GM12878 (cell line): ENCODE data around the gene TRAPPC3L. TPM values are rescaled to one million over a fixed set of nuclear protein-coding genes. Genes with fewer than 3 reads are reported as not detected.

Experiments used
- CBFB ChIP-seq: IDR thresholded peaks from 2 replicates; pipeline ENCODE4 v1.6.1; 2016; ENCODE audit warnings: antibody characterized with exemption, low read depth
- CEBPB ChIP-seq, 2 experiments: fragments of 150-350 bp in 1 of 2; IDR thresholded peaks; 2 replicates each; pipeline ENCODE4 v1.6.1; 2012 to 2014; ENCODE audit warnings: low read depth in 2 of 2, low read length in 2 of 2, borderline replicate concordance in 1 of 2, inconsistent platforms in 1 of 2
- DPF2 ChIP-seq: fragments of 450-650 bp; IDR thresholded peaks from 2 replicates; pipeline ENCODE4 v1.6.1; 2017; ENCODE audit warnings: mild to moderate bottlenecking
- E2F8 ChIP-seq: fragments of 450-650 bp; IDR thresholded peaks from 2 replicates; pipeline ENCODE4 v1.6.1; 2018; ENCODE audit warnings: mild to moderate bottlenecking, low read depth, moderate library complexity; ENCODE audit not compliant: partially characterized antibody
- EP300 ChIP-seq, 2 experiments: fragments of 150-350 bp in 1 of 2; IDR thresholded peaks; 2 replicates each; pipeline ENCODE4 v1.6.1; 2011 to 2012; ENCODE audit warnings: low read depth in 2 of 2, low read length in 2 of 2, borderline replicate concordance in 1 of 2, improper control_type of control experiment in 1 of 2, inconsistent platforms in 1 of 2; ENCODE audit not compliant: control insufficient read depth in 1 of 2
- FOXK2 ChIP-seq: fragments of 450-650 bp; IDR thresholded peaks from 2 replicates; pipeline ENCODE4 v1.6.1; 2017; ENCODE audit warnings: mild to moderate bottlenecking, moderate library complexity
- MTA2 ChIP-seq: fragments of 450-650 bp; IDR thresholded peaks from 2 replicates; pipeline ENCODE4 v1.6.1; 2016; ENCODE audit warnings: low read depth, mild to moderate bottlenecking, moderate library complexity
- PAX5 ChIP-seq: IDR thresholded peaks from 2 replicates; pipeline ENCODE4 v1.6.1; 2011; ENCODE audit warnings: low read depth, low read length, borderline replicate concordance
- PKNOX1 ChIP-seq: fragments of 450-650 bp; IDR thresholded peaks from 2 replicates; pipeline ENCODE4 v1.6.1; 2016; ENCODE audit warnings: mild to moderate bottlenecking
- SIX5 ChIP-seq: IDR thresholded peaks from 2 replicates; pipeline ENCODE4 v1.6.1; 2011; ENCODE audit warnings: mild to moderate bottlenecking, low read depth, low read length, moderate library complexity; ENCODE audit not compliant: severe bottlenecking
- SMAD1 ChIP-seq: fragments of 450-650 bp; IDR thresholded peaks from 2 replicates; pipeline ENCODE4 v1.6.1; 2018; ENCODE audit warnings: mild to moderate bottlenecking, low read depth; ENCODE audit not compliant: partially characterized antibody
- SMC3 ChIP-seq: IDR thresholded peaks from 2 replicates; pipeline ENCODE4 v1.6.1; 2011; ENCODE audit warnings: low read length, improper control_type of control experiment, borderline replicate concordance
- WRNIP1 ChIP-seq: IDR thresholded peaks from 2 replicates; pipeline ENCODE4 v1.6.1; 2011; ENCODE audit warnings: low read depth, low read length, improper control_type of control experiment, borderline replicate concordance
- polyA plus RNA-seq, 11 experiments: library from polyadenylated mRNA; depleted of rRNA in 4 of 11; unstranded in 6 of 11; stranded (reverse) in 5 of 11; fragments of >200 nt; fragmentation: Nextera tagmentation in 4 of 11; fragmentation: Illumina TruSeq in 1 of 11; extraction: Ambion mirVana in 4 of 11; extraction: Trizol in 1 of 11; gene quantifications; 1 replicate in 1 of 11; 2 replicates in 10 of 11; pipeline versions ENCODE4 v1.2.1 to v1.2.3, GENCODE V29; 2011 to 2016; ENCODE audit warnings: inconsistent platforms in 2 of 11, missing spikeins in 2 of 11, low read depth in 1 of 11
- total RNA-seq, 4 experiments: library from RNA; depleted of rRNA in 3 of 4; stranded (reverse); fragments of >200 nt in 3 of 4; fragmentation: Illumina TruSeq in 1 of 4; extraction: Trizol in 1 of 4; gene quantifications; 2 replicates each; pipeline versions ENCODE4 v1.2.1 to v1.2.3, GENCODE V29; 2013 to 2021
- TF ChIP-seq, protein P1 (sequence below): IDR thresholded peaks from 2 replicates; pipeline ENCODE4 v1.6.1; 2012; ENCODE audit warnings: low read depth, low read length, improper control_type of control experiment
- TF ChIP-seq, protein P2 (sequence below): fragments of 150-350 bp; IDR thresholded peaks from 2 replicates; pipeline ENCODE4 v1.6.1; 2014; ENCODE audit warnings: mild to moderate bottlenecking, low read depth, low read length
- TF ChIP-seq, protein P3 (sequence below): IDR thresholded peaks from 2 replicates; pipeline ENCODE4 v1.6.1; 2012; ENCODE audit warnings: improper control_type of control experiment, low read depth, low read length; ENCODE audit not compliant: insufficient replicate concordance

The TRAPPC3L gene
- total and polyA plus RNA-seq, 10 of the 15 experiments (the other 5 are each of a cell fraction or from before 2014, with no cell fraction given), result not detected

DNA sequence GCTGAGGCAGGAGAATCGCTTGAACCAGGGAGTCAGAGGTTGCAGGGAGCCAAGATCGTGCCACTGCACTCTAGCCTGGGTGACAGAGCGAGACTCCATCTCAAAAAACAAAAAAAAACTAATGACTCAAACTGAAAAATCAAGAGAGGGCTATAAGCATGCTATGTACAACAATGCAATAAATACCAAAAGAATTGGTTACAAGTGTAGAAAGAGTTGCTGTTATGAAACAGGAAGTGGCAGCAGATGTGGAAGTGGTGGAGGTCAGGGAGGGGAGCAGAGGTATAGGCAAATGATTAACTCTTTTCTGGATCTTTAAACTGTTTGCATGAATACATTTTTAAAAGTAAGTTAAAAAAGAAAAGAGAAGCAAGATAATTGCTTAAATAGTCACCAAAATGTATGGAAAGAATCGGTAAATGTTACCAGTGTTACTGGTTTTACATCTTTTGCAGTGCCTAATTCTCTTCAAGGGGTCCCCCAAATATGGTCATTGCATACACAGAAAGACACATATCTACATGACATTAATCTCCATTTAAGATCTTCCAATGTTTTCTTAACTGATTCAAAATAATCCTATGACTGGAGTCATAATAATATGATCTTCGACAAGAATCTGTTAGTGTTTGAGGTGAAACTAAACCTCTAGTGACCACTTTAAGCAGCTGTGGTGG lies 69.3 kb downstream of the TRAPPC3L start (continued):
- no peak for TF ChIP-seq SMC3
- no peak for TF ChIP-seq E2F8
- TF ChIP-seq EP300 (IDR thresholded peaks at IDR 0.05; ENCODE audit: borderline replicate concordance in 1 of 2, control insufficient read depth in 1 of 2, low read depth in 2 of 2, low read length in 2 of 2), result 0 out of 4 replicates have a peak, but pooled peaks of 1 of the 2 experiments have one; percentile 17
- TF ChIP-seq, protein P1, sequence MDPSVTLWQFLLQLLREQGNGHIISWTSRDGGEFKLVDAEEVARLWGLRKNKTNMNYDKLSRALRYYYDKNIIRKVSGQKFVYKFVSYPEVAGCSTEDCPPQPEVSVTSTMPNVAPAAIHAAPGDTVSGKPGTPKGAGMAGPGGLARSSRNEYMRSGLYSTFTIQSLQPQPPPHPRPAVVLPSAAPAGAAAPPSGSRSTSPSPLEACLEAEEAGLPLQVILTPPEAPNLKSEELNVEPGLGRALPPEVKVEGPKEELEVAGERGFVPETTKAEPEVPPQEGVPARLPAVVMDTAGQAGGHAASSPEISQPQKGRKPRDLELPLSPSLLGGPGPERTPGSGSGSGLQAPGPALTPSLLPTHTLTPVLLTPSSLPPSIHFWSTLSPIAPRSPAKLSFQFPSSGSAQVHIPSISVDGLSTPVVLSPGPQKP, result no peak
- TF ChIP-seq, protein P2, sequence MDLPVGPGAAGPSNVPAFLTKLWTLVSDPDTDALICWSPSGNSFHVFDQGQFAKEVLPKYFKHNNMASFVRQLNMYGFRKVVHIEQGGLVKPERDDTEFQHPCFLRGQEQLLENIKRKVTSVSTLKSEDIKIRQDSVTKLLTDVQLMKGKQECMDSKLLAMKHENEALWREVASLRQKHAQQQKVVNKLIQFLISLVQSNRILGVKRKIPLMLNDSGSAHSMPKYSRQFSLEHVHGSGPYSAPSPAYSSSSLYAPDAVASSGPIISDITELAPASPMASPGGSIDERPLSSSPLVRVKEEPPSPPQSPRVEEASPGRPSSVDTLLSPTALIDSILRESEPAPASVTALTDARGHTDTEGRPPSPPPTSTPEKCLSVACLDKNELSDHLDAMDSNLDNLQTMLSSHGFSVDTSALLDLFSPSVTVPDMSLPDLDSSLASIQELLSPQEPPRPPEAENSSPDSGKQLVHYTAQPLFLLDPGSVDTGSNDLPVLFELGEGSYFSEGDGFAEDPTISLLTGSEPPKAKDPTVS, result no peak
- TF ChIP-seq CEBPB (IDR thresholded peaks at IDR 0.05; ENCODE audit: borderline replicate concordance in 1 of 2, low read depth in 2 of 2, low read length in 2 of 2), result 0 out of 4 replicates have a peak, but pooled peaks of 1 of the 2 experiments have one; percentile 24
- no peak for TF ChIP-seq SIX5
- TF ChIP-seq WRNIP1, result no peak
- TF ChIP-seq PKNOX1, result 0 out of 2 replicates have a peak, but pooled peaks have one; percentile 17
- peak; percentile 53; the same call in 1 of the 2 replicates for TF ChIP-seq DPF2
- TF ChIP-seq MTA2, result peak; percentile 66
- TF ChIP-seq SMAD1, result no peak
- TF ChIP-seq CBFB, result 0 out of 2 replicates have a peak, but pooled peaks have one; percentile 34
- no peak for TF ChIP-seq FOXK2
- TF ChIP-seq, protein P3, sequence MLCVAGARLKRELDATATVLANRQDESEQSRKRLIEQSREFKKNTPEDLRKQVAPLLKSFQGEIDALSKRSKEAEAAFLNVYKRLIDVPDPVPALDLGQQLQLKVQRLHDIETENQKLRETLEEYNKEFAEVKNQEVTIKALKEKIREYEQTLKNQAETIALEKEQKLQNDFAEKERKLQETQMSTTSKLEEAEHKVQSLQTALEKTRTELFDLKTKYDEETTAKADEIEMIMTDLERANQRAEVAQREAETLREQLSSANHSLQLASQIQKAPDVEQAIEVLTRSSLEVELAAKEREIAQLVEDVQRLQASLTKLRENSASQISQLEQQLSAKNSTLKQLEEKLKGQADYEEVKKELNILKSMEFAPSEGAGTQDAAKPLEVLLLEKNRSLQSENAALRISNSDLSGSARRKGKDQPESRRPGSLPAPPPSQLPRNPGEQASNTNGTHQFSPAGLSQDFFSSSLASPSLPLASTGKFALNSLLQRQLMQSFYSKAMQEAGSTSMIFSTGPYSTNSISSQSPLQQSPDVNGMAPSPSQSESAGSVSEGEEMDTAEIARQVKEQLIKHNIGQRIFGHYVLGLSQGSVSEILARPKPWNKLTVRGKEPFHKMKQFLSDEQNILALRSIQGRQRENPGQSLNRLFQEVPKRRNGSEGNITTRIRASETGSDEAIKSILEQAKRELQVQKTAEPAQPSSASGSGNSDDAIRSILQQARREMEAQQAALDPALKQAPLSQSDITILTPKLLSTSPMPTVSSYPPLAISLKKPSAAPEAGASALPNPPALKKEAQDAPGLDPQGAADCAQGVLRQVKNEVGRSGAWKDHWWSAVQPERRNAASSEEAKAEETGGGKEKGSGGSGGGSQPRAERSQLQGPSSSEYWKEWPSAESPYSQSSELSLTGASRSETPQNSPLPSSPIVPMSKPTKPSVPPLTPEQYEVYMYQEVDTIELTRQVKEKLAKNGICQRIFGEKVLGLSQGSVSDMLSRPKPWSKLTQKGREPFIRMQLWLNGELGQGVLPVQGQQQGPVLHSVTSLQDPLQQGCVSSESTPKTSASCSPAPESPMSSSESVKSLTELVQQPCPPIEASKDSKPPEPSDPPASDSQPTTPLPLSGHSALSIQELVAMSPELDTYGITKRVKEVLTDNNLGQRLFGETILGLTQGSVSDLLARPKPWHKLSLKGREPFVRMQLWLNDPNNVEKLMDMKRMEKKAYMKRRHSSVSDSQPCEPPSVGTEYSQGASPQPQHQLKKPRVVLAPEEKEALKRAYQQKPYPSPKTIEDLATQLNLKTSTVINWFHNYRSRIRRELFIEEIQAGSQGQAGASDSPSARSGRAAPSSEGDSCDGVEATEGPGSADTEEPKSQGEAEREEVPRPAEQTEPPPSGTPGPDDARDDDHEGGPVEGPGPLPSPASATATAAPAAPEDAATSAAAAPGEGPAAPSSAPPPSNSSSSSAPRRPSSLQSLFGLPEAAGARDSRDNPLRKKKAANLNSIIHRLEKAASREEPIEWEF, result no peak
- TF ChIP-seq PAX5, result peak; percentile 52; the same call in 1 of the 2 replicates
